Right lobe of liver (tissue), 6 donors: Measurements from ENCODE around the gene FOXN4. TPM values are rescaled to one million over a fixed set of nuclear protein-coding genes. Genes with fewer than 3 reads are reported as not detected.

Experiments used
- ATAC-seq, 4 donors: fragments of 200-7000 bp; cut with Tn5 transposase; one replicate each; pipeline ENCODE4 v1.9.1; 2020; ENCODE audit warnings: mild to moderate bottlenecking in 4 of 4, moderate library complexity in 4 of 4
- DNase-seq, 3 donors: peaks; one replicate each; pipeline ENCODE4 v3.0.0-alpha.2; 2020
- H3K27ac ChIP-seq, 3 donors: fragments of 200-600 bp; one replicate each; pipeline ENCODE4 v1.8.0; 2022
- H3K27me3 ChIP-seq, 2 donors: fragments of 200-600 bp; one replicate each; pipeline ENCODE4 v1.8.0; 2022
- H3K36me3 ChIP-seq, 4 donors: fragments of 200-600 bp; sonication (generic) in 1 of 4; one replicate each; pipeline versions ENCODE4 v1.5.1 to v1.8.0; 2017 to 2022; ENCODE audit warnings: control low read depth in 1 of 4
- H3K4me1 ChIP-seq, 4 donors: fragments of 200-600 bp; sonication (generic) in 1 of 4; one replicate each; pipeline versions ENCODE4 v1.5.1 to v1.8.0; 2017 to 2022; ENCODE audit warnings: control low read depth in 1 of 4
- H3K4me3 ChIP-seq, 3 donors: fragments of 200-600 bp; one replicate each; pipeline ENCODE4 v1.8.0; 2022
- H3K9me3 ChIP-seq, 4 donors: fragments of 200-600 bp; sonication (generic) in 1 of 4; one replicate each; pipeline versions ENCODE4 v1.5.1 to v1.8.0; 2017 to 2022; ENCODE audit warnings: control low read depth in 1 of 4
- CTCF ChIP-seq, 4 donors: fragments of 200-600 bp in 3 of 4; fragments of 450-650 bp in 1 of 4; IDR thresholded peaks; one replicate each; pipeline versions ENCODE4 v1.5.1 to v1.8.0; 2016 to 2022; ENCODE audit warnings: antibody characterized with exemption in 4 of 4, mild to moderate bottlenecking in 2 of 4
- POLR2A ChIP-seq: fragments of 450-650 bp; IDR thresholded peaks from one replicate; pipeline ENCODE4 v1.6.1; 2017; ENCODE audit warnings: antibody characterized with exemption, mild to moderate bottlenecking
- WGBS: methylation state at CpG from one replicate; pipeline ENCODE4 v1.1.6; 2018; ENCODE audit warnings: low coverage, low lambda C conversion rate; ENCODE audit not compliant: insufficient coverage; ENCODE audit errors: missing lambda C conversion rate; 5-methylcytosine and 5-hydroxymethylcytosine counted together
- intact Hi-C, 2 donors: fragments of 100-400 bp; cut with DNase I; formaldehyde crosslinking; loops; one replicate each; pipeline versions ENCODE4 v1.11.2 to v1.14.1; 2022
- total RNA-seq, 6 experiments: library from RNA; depleted of rRNA in 2 of 6; stranded (reverse); fragments of >200 nt in 2 of 6; fragmentation: NEBNext Ultra II Directional in 3 of 6; extraction: Animal tissue kit (Norgen Biotek cat#: 25700) in 3 of 6; gene quantifications; one replicate each; pipeline versions ENCODE4 v1.1.0 to v1.2.4, GENCODE V29; 2016 to 2023
- donor health status: DM: no; HTN: yes; CAD: no.
- donor health status: DM: no; HTN: no; CAD: no.
- donor health status: DM: no; HTN: no; CAD: no.
- donor health status: DM: no; HTN: yes; CAD: no.
- donor health status: DM: no; HTN: yes; CAD: no.

FOXN4 gene
- total RNA-seq, 6 experiments from 2014 or later, result 0.06 to 0.86 (median 0.15) TPM; not detected in 2

- Histone ChIP-seq H3K4me3 (no peak overlapping the region), H3K9me3 (no peaks in the 10 kb centered on the region), H3K36me3 (no peaks in the 10 kb centered on the region), H3K27me3 (no peaks in the 10 kb centered on the region), H3K27ac (no peak overlapping the region), H3K4me1 (no peaks in the 10 kb centered on the region)
- TF ChIP-seq CTCF (IDR thresholded peaks at IDR 0.05), result no peak
- no peak for TF ChIP-seq POLR2A
- WGBS, result 57% methylated on average over 2 of the region's 3 CpGs
- no peak for ATAC-seq
- DNase-seq, result no peak
- intact Hi-C loops, result no loop called here
Observed at GRCh38 chr12:109296431-109296830, 12.7 kb downstream of the FOXN4 start.

GRCh38 chr12:109295764-109296425, 13.2 kb downstream of the FOXN4 start:
- Histone ChIP-seq H3K27ac (no peak overlapping the region), H3K4me3 (no peak overlapping the region), H3K9me3 (no peaks in the 10 kb centered on the region), H3K36me3 (no peaks in the 10 kb centered on the region), H3K4me1 (no peaks in the 10 kb centered on the region), H3K27me3 (no peaks in the 10 kb centered on the region)
- TF ChIP-seq CTCF (IDR thresholded peaks at IDR 0.05) (no peak), POLR2A (no peak)
- intact Hi-C loops, result no loop called here
- DNase-seq (no peak), ATAC-seq (no peak)
- WGBS, result no CpG with 5 or more reads among the region's 13 CpGs

GRCh38 chr12:109294286-109294796, 14.7 kb downstream of the FOXN4 start:
- Histone ChIP-seq H3K27ac (no peak overlapping the region), H3K36me3 (no peaks in the 10 kb centered on the region), H3K27me3 (no peaks in the 10 kb centered on the region), H3K9me3 (no peaks in the 10 kb centered on the region), H3K4me3 (no peak overlapping the region), H3K4me1 (no peaks in the 10 kb centered on the region)
- intact Hi-C loops, result no loop called here
- ATAC-seq, result no peak
- TF ChIP-seq POLR2A, result no peak
- TF ChIP-seq CTCF (IDR thresholded peaks at IDR 0.05), result no peak
- DNase-seq, result no peak
- WGBS, result no CpG with 5 or more reads among the region's 5 CpGs

GRCh38 chr12:109293106-109293505, 16.0 kb downstream of the FOXN4 start:
- TF ChIP-seq CTCF (IDR thresholded peaks at IDR 0.05), result no peak
- H3K4me1 ChIP-seq, result no peaks in the 10 kb centered on the region
- H3K9me3 ChIP-seq, result no peaks in the 10 kb centered on the region
- no CpG with 5 or more reads among the region's 3 CpGs for WGBS
- no peak overlapping the region for H3K27ac ChIP-seq
- H3K4me3 ChIP-seq, result no peak overlapping the region
- no peaks in the 10 kb centered on the region for H3K36me3 ChIP-seq
- DNase-seq (no peak), ATAC-seq (no peak)
- no peaks in the 10 kb centered on the region for H3K27me3 ChIP-seq
- intact Hi-C loops, result no loop called here
